ENCODE data around the gene CLTRN. TPM values are rescaled to one million over a fixed set of nuclear protein-coding genes. Genes with fewer than 3 reads are reported as not detected.

Gene CLTRN
- total and polyA plus RNA-seq, 2 of the 13 experiments (the other 11 are each of a cell fraction or from before 2014, with no cell fraction given) = 0.37 to 0.53 TPM

GRCh38 chrX:15601932-15602331 is 62.7 kb downstream of the CLTRN start:
- intact Hi-C loops (cut with micrococcal nuclease; ENCODE audit: unreplicated experiment) = no loop called here
- Histone ChIP-seq H3K4me2 (ENCODE audit: low read depth, low read length) (0 out of 2 replicates have a peak overlapping the region, but pooled peaks have one; percentile 18), H4K20me1 (ENCODE audit: insufficient read depth, low read length) (no peaks in the 10 kb centered on the region), H3K9ac (ENCODE audit: insufficient read depth, low read depth, low read length) (no peak overlapping the region; the same call in 1 of the 2 replicates), H3K4me3 (replicated peaks in 1 of 3; ENCODE audit: insufficient read depth in 1 of 3, low read depth in 2 of 3, low read length in 3 of 3) (no peak overlapping the region), H3K36me3 (replicated peaks in 1 of 2; ENCODE audit: control insufficient read depth in 1 of 2, insufficient read depth in 2 of 2, low read length in 2 of 2) (no peaks in the 10 kb centered on the region), H3K79me2 (ENCODE audit: insufficient read depth, low read length) (no peaks in the 10 kb centered on the region), H3K9me3 (ENCODE audit: low read length) (no peaks in the 10 kb centered on the region), H3K4me1 (ENCODE audit: insufficient read depth, low read length) (peaks cover 57% of the 10 kb centered on the region), H3K27ac (ENCODE audit: extremely low read length, insufficient read depth, low read length) (peak overlapping the region; percentile 88), H3K27me3 (ENCODE audit: control insufficient read depth in 1 of 2, insufficient read depth in 2 of 2, low read length in 2 of 2) (no peaks in the 10 kb centered on the region), H2AFZ (ENCODE audit: low read length) (no peak overlapping the region)
- FAIRE-seq (peak; percentile 53), ATAC-seq (peak; percentile 90), DNase-seq (ENCODE audit: low spot score) (peak; percentile 83)
- in situ Hi-C loops (cut with HindIII; ENCODE audit: extremely low pct_ligation_motif_present, low pct_unique_long_range_greater_than_20kb) = no loop called here
- no TSS peak for BruUV-seq (replicated peaks)
- CTCF ChIA-PET (ENCODE audit: low intra/inter-chr PET ratio, low total read pairs) = no interaction called here
- WGBS (ENCODE audit: low lambda C conversion rate) = 2% methylated on average over 3 of the region's 3 CpGs
- POLR2A ChIA-PET = no interaction called here
- TF ChIP-seq MED1 (CRISPR knock-in tag; IDR thresholded peaks at IDR 0.05) = peak; percentile 60; the same call in 1 of the 2 replicates
- TF ChIP-seq HMG20A (CRISPR knock-in tag; IDR thresholded peaks at IDR 0.05; ENCODE audit: borderline replicate concordance) = peak; percentile 46; the same call in 1 of the 2 replicates
- TF ChIP-seq SMYD3 (CRISPR knock-in tag; IDR thresholded peaks at IDR 0.05) = no peak
- TF ChIP-seq ZNF513 (CRISPR knock-in tag; conservative IDR thresholded peaks at IDR 0.05) = no peak
- TF ChIP-seq ZNF280B (CRISPR knock-in tag; IDR thresholded peaks at IDR 0.05; ENCODE audit: borderline replicate concordance) = no peak
- peak; percentile 42; the same call in 1 of the 2 replicates for TF ChIP-seq FOXA3 (CRISPR knock-in tag; IDR thresholded peaks at IDR 0.05)
- no peak for TF ChIP-seq RBFOX2 (IDR thresholded peaks at IDR 0.05; ENCODE audit: low read depth, low read length)
- peak; percentile 54; the same call in 1 of the 2 replicates for TF ChIP-seq GATAD2A (CRISPR knock-in tag; IDR thresholded peaks at IDR 0.05)
- TF ChIP-seq TCF7 (IDR thresholded peaks at IDR 0.05; ENCODE audit: low read depth) = peak; percentile 89
- 0 out of 2 replicates have a peak, but pooled peaks have one; percentile 19 for TF ChIP-seq HDAC2 (CRISPR knock-in tag; IDR thresholded peaks at IDR 0.05)
- TF ChIP-seq KLF6 (CRISPR knock-in tag; IDR thresholded peaks at IDR 0.05) = no peak
- TF ChIP-seq SMAD9 (CRISPR knock-in tag; IDR thresholded peaks at IDR 0.05) = no peak
- no peak for TF ChIP-seq ZNF609 (CRISPR knock-in tag; IDR thresholded peaks at IDR 0.05; ENCODE audit: borderline replicate concordance)
- no peak for TF ChIP-seq CENPT (CRISPR knock-in tag; IDR thresholded peaks at IDR 0.05; ENCODE audit: low read depth)
- TF ChIP-seq NFE2L2 (IDR thresholded peaks at IDR 0.05; ENCODE audit: low read length) = no peak; the same call in 1 of the 2 replicates
- TF ChIP-seq LCORL (IDR thresholded peaks at IDR 0.05) = no peak
- TF ChIP-seq LCORL (CRISPR knock-in tag; IDR thresholded peaks at IDR 0.05) = peak; percentile 24; the same call in 1 of the 2 replicates
- TF ChIP-seq ZNF550 (CRISPR knock-in tag; IDR thresholded peaks at IDR 0.05; ENCODE audit: borderline replicate concordance) = no peak
- peak; percentile 44; the same call in 1 of the 2 replicates for TF ChIP-seq POGZ (CRISPR knock-in tag; IDR thresholded peaks at IDR 0.05)
- TF ChIP-seq FIP1L1 (IDR thresholded peaks at IDR 0.05; ENCODE audit: borderline replicate concordance, insufficient read depth, low read depth, low read length) = no peak

Measured in HepG2 (cell line).